NCI-H69 (cell line): Measurements from ENCODE around the gene FBXO27.
"Not testable (repeated sequence)": the region's sequence is repeated elsewhere in the genome, so short reads cannot be mapped to it uniquely, and the experiment has no call there.

Experiments
- DNase-seq: peaks from one replicate; lab custom pipeline; 2025; lab: John Stamatoyannopoulos, UW

FBXO27 gene

GRCh38 chr19:38988627-38989026, 43.7 kb downstream of the FBXO27 start:
- DNase-seq: not testable (repeated sequence)

GRCh38 chr19:38987745-38988144, 44.6 kb downstream of the FBXO27 start:
- not testable (repeated sequence) for DNase-seq

GRCh38 chr19:38985262-38985661, 47.1 kb downstream of the FBXO27 start:
- no peak for DNase-seq

- no peak for DNase-seq
Measured at GRCh38 chr19:38980583-38981374, 51.6 kb downstream of the FBXO27 start.

GRCh38 chr19:38979812-38980211, 52.5 kb downstream of the FBXO27 start:
- DNase-seq: no peak

- DNase-seq: no peak
Measured at GRCh38 chr19:38978326-38978689, 54.0 kb downstream of the FBXO27 start.

GRCh38 chr19:38977445-38978325, 54.7 kb downstream of the FBXO27 start:
- no peak for DNase-seq

GRCh38 chr19:38975861-38976271, 56.5 kb downstream of the FBXO27 start:
- DNase-seq: peak; percentile 19

- DNase-seq: peak; percentile 42
Measured at GRCh38 chr19:38975214-38975860, 57.0 kb downstream of the FBXO27 start, which contains the start of gene FBXO17. TSS of gene FBXO17 (minus strand) at chr19:38975742. CDS start at chr19:38950319, 25,423 bp downstream.

GRCh38 chr19:38974624-38975213, 57.6 kb downstream of the FBXO27 start:
- DNase-seq: no peak
